T-helper 17 cell (primary cell): ENCODE results near the gene GRIK2. TPM values are rescaled to one million over a fixed set of nuclear protein-coding genes. Genes with fewer than 3 reads are reported as not detected.

ENCODE experiments used
- ATAC-seq: fragments of 150-1000 bp; cut with Tn5 transposase; 2 replicates; pipeline ENCODE4 v1.10.0; 2021; ENCODE audit warnings: mild to moderate bottlenecking, moderate library complexity
- DNase-seq, 3 donors: peaks; one replicate each; pipeline versions ENCODE4 v3.0.0 to v3.0.0-alpha.2; 2020 to 2021
- H3K9me3 ChIP-seq: one replicate; pipeline ENCODE4 v1.7.0; 2013; ENCODE audit warnings: low read length, mild to moderate bottlenecking; ENCODE audit not compliant: control insufficient read depth, poor library complexity, severe bottlenecking
- H3K27ac Mint-ChIP-seq: one replicate; pipeline ENCODE4 v1.8.0; 2022; ENCODE audit warnings: mild to moderate bottlenecking, moderate library complexity, mixed read lengths
- H3K27me3 Mint-ChIP-seq: one replicate; pipeline ENCODE4 v1.8.0; 2022; ENCODE audit warnings: mixed read lengths
- H3K36me3 Mint-ChIP-seq: one replicate; pipeline ENCODE4 v1.8.0; 2022; ENCODE audit warnings: low read depth, mixed read lengths
- H3K4me1 Mint-ChIP-seq: one replicate; pipeline ENCODE4 v1.8.0; 2022; ENCODE audit warnings: mild to moderate bottlenecking, mixed read lengths
- H3K4me3 Mint-ChIP-seq: one replicate; pipeline ENCODE4 v1.8.0; 2022; ENCODE audit warnings: mild to moderate bottlenecking, moderate library complexity, mixed read lengths
- total RNA-seq, 4 donors: library from RNA in 2 of 4; stranded (reverse) in 2 of 4; gene quantifications; one replicate each; pipeline ENCODE4 v1.2.3 and lab custom pipeline; 2022 to 2026

The GRIK2 gene
- total RNA-seq, 2 donors from 2014 or later, result not detected

DNA sequence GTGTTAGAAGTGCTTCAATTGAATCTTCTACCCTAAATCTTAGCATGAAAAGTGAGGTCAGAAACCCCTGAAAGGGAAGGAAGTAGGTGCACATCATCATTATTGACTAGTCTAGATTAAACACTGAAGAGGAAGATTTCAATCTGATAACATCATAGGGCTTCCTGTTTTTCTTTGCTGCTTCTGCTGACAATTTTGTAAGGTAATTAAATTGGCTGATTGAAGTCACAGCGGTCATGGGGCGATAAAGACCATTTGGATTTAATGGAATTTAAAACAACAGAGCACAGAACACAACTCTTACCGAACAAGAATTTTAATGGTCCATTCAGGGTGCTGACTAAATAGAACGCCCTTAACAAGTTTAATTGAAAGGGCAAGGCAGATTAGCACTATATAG is 11.3 kb downstream of the GRIK2 start:
- peaks cover 17% of the 10 kb centered on the region for H3K27me3 Mint-ChIP-seq

GRCh38 chr6:101413773-101414172 is 20.3 kb downstream of the GRIK2 start:
- Mint-ChIP-seq H3K4me3 (no peak overlapping the region), H3K27ac (no peak overlapping the region), H3K4me1 (no peaks in the 10 kb centered on the region), H3K27me3 (no peaks in the 10 kb centered on the region), H3K36me3 (no peaks in the 10 kb centered on the region)
- DNase-seq (no peak), ATAC-seq (no peak)
- no peaks in the 10 kb centered on the region for H3K9me3 ChIP-seq

More for the DNA sequence above, 11.3 kb downstream of the GRIK2 start:
- H3K9me3 ChIP-seq, result no peaks in the 10 kb centered on the region
- Mint-ChIP-seq H3K36me3 (no peaks in the 10 kb centered on the region), H3K27ac (no peak overlapping the region), H3K4me1 (no peaks in the 10 kb centered on the region), H3K4me3 (no peak overlapping the region)
- no peak for DNase-seq
- ATAC-seq, result no peak

DNA sequence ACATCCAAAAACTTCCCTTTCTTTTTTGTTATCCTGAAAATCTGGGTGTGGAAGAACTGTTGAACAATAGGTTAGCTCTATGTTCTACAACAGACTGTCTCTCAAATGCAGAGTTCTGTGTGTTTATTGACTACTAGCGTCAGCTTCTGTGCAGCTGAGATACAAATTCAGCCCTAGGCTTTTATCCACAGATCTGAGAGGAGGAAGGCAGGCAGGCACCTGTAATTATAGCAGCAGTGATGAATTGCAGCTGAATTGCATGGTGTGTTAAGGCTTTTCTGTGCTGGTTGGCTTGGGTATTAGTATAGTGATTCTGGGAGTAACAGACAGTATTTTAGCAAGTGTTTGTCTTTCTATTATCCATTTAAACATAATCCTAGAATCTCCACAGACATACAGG is 24.4 kb downstream of the GRIK2 start:
- no peaks in the 10 kb centered on the region for H3K9me3 ChIP-seq
- peaks cover 2% of the 10 kb centered on the region for H3K36me3 Mint-ChIP-seq
- H3K4me3 Mint-ChIP-seq, result no peak overlapping the region
- H3K27me3 Mint-ChIP-seq, result no peaks in the 10 kb centered on the region
- no peak overlapping the region for H3K27ac Mint-ChIP-seq
- DNase-seq, result no peak
- no peak for ATAC-seq
- no peaks in the 10 kb centered on the region for H3K4me1 Mint-ChIP-seq

GRCh38 chr6:101422251-101422650 is 28.7 kb downstream of the GRIK2 start:
- Mint-ChIP-seq H3K27ac (no peak overlapping the region), H3K4me3 (no peak overlapping the region), H3K36me3 (peaks cover 4% of the 10 kb centered on the region), H3K27me3 (no peaks in the 10 kb centered on the region), H3K4me1 (no peaks in the 10 kb centered on the region)
- no peaks in the 10 kb centered on the region for H3K9me3 ChIP-seq
- no peak for ATAC-seq
- DNase-seq, result no peak

GRCh38 chr6:101422811-101423210 is 29.3 kb downstream of the GRIK2 start:
- DNase-seq, result no peak
- no peak for ATAC-seq

GRCh38 chr6:101429270-101429669 is 35.8 kb downstream of the GRIK2 start:
- H3K36me3 Mint-ChIP-seq, result peaks cover 2% of the 10 kb centered on the region
- ATAC-seq (no peak), DNase-seq (no peak)
- H3K27me3 Mint-ChIP-seq, result no peaks in the 10 kb centered on the region
- no peak overlapping the region for H3K27ac Mint-ChIP-seq
- no peaks in the 10 kb centered on the region for H3K9me3 ChIP-seq
- H3K4me3 Mint-ChIP-seq, result no peak overlapping the region
- no peaks in the 10 kb centered on the region for H3K4me1 Mint-ChIP-seq

More at GRCh38 chr6:101422811-101423210, 29.3 kb downstream of the GRIK2 start:
- Mint-ChIP-seq H3K4me1 (no peaks in the 10 kb centered on the region), H3K36me3 (peaks cover 4% of the 10 kb centered on the region), H3K4me3 (no peak overlapping the region), H3K27ac (no peak overlapping the region), H3K27me3 (no peaks in the 10 kb centered on the region)
- no peaks in the 10 kb centered on the region for H3K9me3 ChIP-seq

GRCh38 chr6:101429845-101430244 is 36.3 kb downstream of the GRIK2 start:
- Mint-ChIP-seq H3K4me1 (no peaks in the 10 kb centered on the region), H3K36me3 (peaks cover 2% of the 10 kb centered on the region), H3K27me3 (no peaks in the 10 kb centered on the region), H3K27ac (no peak overlapping the region), H3K4me3 (no peak overlapping the region)
- no peak for DNase-seq
- H3K9me3 ChIP-seq, result no peaks in the 10 kb centered on the region
- ATAC-seq, result no peak

DNA sequence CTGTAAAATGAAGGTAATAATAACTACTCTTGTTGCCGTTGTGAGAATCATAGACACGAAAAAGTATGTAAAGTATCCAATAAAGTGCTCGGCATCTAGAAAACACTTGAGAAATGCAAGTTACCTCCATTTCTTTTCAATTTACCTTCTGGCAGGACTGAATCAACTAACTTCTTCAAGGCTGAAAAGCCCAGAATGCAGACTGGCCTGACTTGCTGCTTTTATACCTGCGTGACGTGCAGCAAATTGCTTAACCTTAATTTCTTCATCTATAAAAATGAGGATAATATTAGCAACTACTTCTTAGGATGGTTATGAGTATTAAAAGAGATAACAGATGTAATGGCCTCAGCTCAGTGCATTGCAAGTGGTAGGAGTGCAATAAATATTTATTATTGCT is 39.6 kb downstream of the GRIK2 start:
- no peak for ATAC-seq
- Mint-ChIP-seq H3K4me3 (no peak overlapping the region), H3K4me1 (no peaks in the 10 kb centered on the region), H3K27me3 (no peaks in the 10 kb centered on the region), H3K27ac (no peak overlapping the region), H3K36me3 (no peaks in the 10 kb centered on the region)
- no peak for DNase-seq
- H3K9me3 ChIP-seq, result no peaks in the 10 kb centered on the region

- Mint-ChIP-seq H3K4me1 (no peaks in the 10 kb centered on the region), H3K27me3 (no peaks in the 10 kb centered on the region), H3K27ac (no peak overlapping the region), H3K36me3 (no peaks in the 10 kb centered on the region), H3K4me3 (no peak overlapping the region)
- DNase-seq (no peak), ATAC-seq (no peak)
- H3K9me3 ChIP-seq, result no peaks in the 10 kb centered on the region
These were observed 41.1 kb downstream of the GRIK2 start for GRCh38 chr6:101434601-101435000.

GRCh38 chr6:101435038-101435437 is 41.5 kb downstream of the GRIK2 start:
- no peak overlapping the region for H3K4me3 Mint-ChIP-seq
- no peak overlapping the region for H3K27ac Mint-ChIP-seq
- H3K4me1 Mint-ChIP-seq, result no peaks in the 10 kb centered on the region
- DNase-seq (no peak), ATAC-seq (no peak)
- no peaks in the 10 kb centered on the region for H3K9me3 ChIP-seq
- H3K36me3 Mint-ChIP-seq, result no peaks in the 10 kb centered on the region
- no peaks in the 10 kb centered on the region for H3K27me3 Mint-ChIP-seq

DNA sequence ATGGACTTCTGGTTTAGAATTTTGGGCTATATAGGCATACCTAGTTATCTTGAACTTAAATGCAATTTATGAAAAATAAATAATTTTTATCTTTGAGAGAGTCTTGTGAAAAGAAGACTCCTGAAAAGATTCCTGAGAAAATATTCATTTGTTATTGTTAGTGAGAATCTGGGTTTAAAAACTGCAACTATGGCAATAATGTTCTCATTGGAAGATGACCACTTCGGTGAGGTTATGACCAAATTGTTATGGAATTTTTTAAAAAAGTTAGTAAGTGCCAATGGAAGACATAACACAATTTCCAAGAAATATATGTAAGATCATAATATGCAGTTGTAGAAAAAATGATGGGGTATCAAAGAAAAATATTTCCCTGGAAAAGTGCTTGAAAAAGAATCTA is 46.3 kb downstream of the GRIK2 start:
- Mint-ChIP-seq H3K4me3 (no peak overlapping the region), H3K27me3 (no peaks in the 10 kb centered on the region), H3K27ac (no peak overlapping the region), H3K4me1 (no peaks in the 10 kb centered on the region), H3K36me3 (no peaks in the 10 kb centered on the region)
- no peak for ATAC-seq
- H3K9me3 ChIP-seq, result no peaks in the 10 kb centered on the region
- DNase-seq, result no peak

DNA sequence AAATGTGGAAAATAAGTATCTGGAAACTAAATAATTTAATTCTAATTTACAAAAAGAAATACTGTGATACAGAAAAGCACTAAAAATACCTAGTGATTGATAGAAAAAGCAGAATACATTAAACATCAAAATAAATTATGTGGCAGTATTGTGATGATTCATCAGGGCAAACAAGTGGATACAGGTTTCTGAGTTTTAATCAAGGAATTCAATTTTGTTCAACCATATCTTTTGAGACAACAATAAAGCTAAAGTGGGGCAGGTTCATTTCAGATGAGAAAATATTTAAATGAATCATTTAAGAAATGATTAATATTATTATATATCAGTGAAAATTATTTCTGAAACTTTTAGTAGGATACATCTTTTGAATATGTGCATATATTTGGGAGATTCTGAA is 49.8 kb downstream of the GRIK2 start:
- H3K9me3 ChIP-seq, result no peaks in the 10 kb centered on the region
- Mint-ChIP-seq H3K4me3 (no peak overlapping the region), H3K27me3 (no peaks in the 10 kb centered on the region), H3K4me1 (no peaks in the 10 kb centered on the region), H3K27ac (no peak overlapping the region), H3K36me3 (no peaks in the 10 kb centered on the region)
- ATAC-seq (no peak), DNase-seq (no peak)

- Mint-ChIP-seq H3K4me1 (no peaks in the 10 kb centered on the region), H3K27me3 (no peaks in the 10 kb centered on the region)
These were observed 51.2 kb downstream of the GRIK2 start for GRCh38 chr6:101444717-101445116.

DNA sequence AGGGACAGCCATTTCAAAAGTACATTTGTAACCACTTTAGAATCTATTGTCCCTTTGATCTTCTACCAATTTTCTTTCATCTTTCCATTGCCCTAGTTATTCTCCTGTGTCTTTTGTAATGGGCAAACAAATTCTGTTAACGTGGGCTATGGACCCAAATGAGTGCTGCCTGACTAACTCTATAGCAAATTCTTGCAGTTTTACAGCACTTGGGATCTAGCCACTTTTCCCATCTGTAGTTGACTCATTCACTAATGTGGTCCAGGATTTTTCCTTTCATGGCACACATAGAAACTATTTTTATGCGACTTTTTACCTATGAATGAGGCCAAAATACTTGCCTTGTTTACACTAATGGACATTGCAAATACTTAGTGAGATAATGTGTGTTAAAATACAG is 52.0 kb downstream of the GRIK2 start:
- no peaks in the 10 kb centered on the region for H3K36me3 Mint-ChIP-seq
- H3K4me1 Mint-ChIP-seq, result no peaks in the 10 kb centered on the region
- no peak for DNase-seq
- H3K27ac Mint-ChIP-seq, result no peak overlapping the region
- no peak for ATAC-seq
- no peaks in the 10 kb centered on the region for H3K27me3 Mint-ChIP-seq
- no peak overlapping the region for H3K4me3 Mint-ChIP-seq
- H3K9me3 ChIP-seq, result no peaks in the 10 kb centered on the region

More at GRCh38 chr6:101444717-101445116, 51.2 kb downstream of the GRIK2 start:
- DNase-seq (no peak), ATAC-seq (no peak)
- no peaks in the 10 kb centered on the region for H3K9me3 ChIP-seq
- no peak overlapping the region for H3K27ac Mint-ChIP-seq
- no peaks in the 10 kb centered on the region for H3K36me3 Mint-ChIP-seq
- H3K4me3 Mint-ChIP-seq, result no peak overlapping the region

DNA sequence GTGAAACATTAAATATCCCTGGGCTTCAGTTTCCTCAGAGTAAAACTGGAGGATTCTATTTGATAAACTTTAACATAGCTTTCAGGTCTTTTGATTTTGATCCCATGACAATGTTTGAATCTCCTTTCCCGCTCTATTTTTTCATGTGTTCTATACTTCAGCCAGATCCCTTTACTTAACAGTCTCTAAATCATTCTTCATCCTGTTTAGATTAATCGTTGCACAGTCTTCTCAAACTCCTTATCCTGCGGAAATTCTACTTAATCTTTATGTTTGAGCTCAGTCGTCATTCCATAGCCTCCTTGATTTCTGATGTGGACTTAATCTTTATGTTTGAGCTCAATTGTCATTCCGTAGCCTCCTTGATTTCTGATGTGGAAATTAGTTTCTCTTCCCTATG is 57.4 kb downstream of the GRIK2 start:
- no peaks in the 10 kb centered on the region for H3K36me3 Mint-ChIP-seq
- no peaks in the 10 kb centered on the region for H3K4me1 Mint-ChIP-seq
- H3K4me3 Mint-ChIP-seq, result no peak overlapping the region
- H3K9me3 ChIP-seq, result no peaks in the 10 kb centered on the region
- no peaks in the 10 kb centered on the region for H3K27me3 Mint-ChIP-seq
- ATAC-seq, result no peak
- H3K27ac Mint-ChIP-seq, result no peak overlapping the region
- no peak for DNase-seq
